Measurements from ENCODE around the gene RPAP3. TPM values are rescaled to one million over a fixed set of nuclear protein-coding genes. Genes with fewer than 3 reads are reported as not detected.

RPAP3 gene
- total and polyA plus RNA-seq, 2 of the 4 experiments (the other 2 are of a cell fraction) = 10.6 to 13.4 TPM

DNA sequence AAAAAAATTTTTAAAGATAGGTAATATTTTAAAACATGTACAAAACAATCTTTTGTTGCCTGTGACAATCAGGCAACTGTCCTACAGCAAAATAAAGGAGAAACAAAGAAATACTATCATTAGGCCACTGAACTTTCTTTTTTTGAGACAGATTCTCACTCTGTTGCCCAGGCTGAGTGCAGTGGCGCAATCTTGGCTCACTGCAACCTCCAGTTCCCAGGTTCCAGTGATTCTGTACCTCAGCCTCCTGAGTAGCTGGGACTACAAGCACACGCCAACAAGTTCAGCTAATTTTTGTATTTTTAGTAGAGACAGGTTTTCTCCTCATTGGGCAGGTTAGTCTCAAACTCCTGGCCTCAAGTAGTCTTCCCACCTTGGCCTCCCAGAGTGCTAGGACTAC is 16.6 kb downstream of the RPAP3 start:
- no peak overlapping the region for H4K8ac ChIP-seq (ENCODE audit: low read depth in 2 of 2, low read length in 2 of 2)
- BruUV-seq (replicated peaks) = no TSS peak

More for the DNA sequence above, 16.6 kb downstream of the RPAP3 start:
- ChIA-PET CTCF (no interaction called here), POLR2A (ENCODE audit: unreplicated experiment) (no interaction called here)
- H3K9me1 ChIP-seq (ENCODE audit: insufficient read depth, low read length) = no peaks in the 10 kb centered on the region
- H2BK120ac ChIP-seq (ENCODE audit: low read depth, low read length) = no peak overlapping the region
- no peak overlapping the region for H3K4me3 ChIP-seq (ENCODE audit: insufficient read depth, low read depth, low read length)
- no peak overlapping the region for H2AK5ac ChIP-seq (ENCODE audit: low read depth, low read length)
- no peak for DNase-seq
- H4K20me1 ChIP-seq (ENCODE audit: insufficient read depth, low read length) = no peaks in the 10 kb centered on the region
- H3K18ac ChIP-seq (ENCODE audit: low read depth, low read length) = no peak overlapping the region
- H2BK20ac ChIP-seq (ENCODE audit: low read depth, low read length) = no peak overlapping the region
- no peak overlapping the region for H2AFZ ChIP-seq (replicated peaks; ENCODE audit: low read length, poor library complexity)
- H3K27ac ChIP-seq (ENCODE audit: insufficient read depth, low read length) = no peak overlapping the region
- WGBS, 2 experiments (ENCODE audit: extremely low coverage in 2 of 2, insufficient read length in 1 of 2) = 100% methylated on average over 1 of the region's 2 CpGs; no CpG with 5 or more reads in 1 of the 2 experiments
- intact Hi-C loops (cut with micrococcal nuclease) (loop anchor here (10.0 kb wide), 1 partner anchor 384 kb away; no protein-coding TSS in a partner anchor), in situ Hi-C loops (cut with MboI; ENCODE audit: low sequenced_read_pairs) (loop anchor here (10.0 to 25.0 kb wide), 2 partner anchors 654 to 1352 kb away; no protein-coding TSS in a partner anchor), dilution Hi-C loops (cut with HindIII; ENCODE audit: low sequenced_read_pairs, unreplicated experiment) (no loop called here)
- H3K23ac ChIP-seq (ENCODE audit: low read depth, low read length) = no peak overlapping the region
- H3K36me3 ChIP-seq (ENCODE audit: control insufficient read depth, insufficient read depth, low read length) = peaks cover 7% of the 10 kb centered on the region
- no peak overlapping the region for H3K9ac ChIP-seq (ENCODE audit: low read depth, low read length)
- H4K91ac ChIP-seq (ENCODE audit: insufficient read depth, low read depth, low read length) = no peak overlapping the region
- peak overlapping the region; percentile 3; the same call in 1 of the 2 replicates for H3K56ac ChIP-seq (ENCODE audit: extremely low read depth, insufficient read depth, low read length)
- no peaks in the 10 kb centered on the region for H3K27me3 ChIP-seq (ENCODE audit: control insufficient read depth, insufficient read depth, low read length)
- H2BK15ac ChIP-seq (ENCODE audit: low read depth, low read length) = no peak overlapping the region
- no peak overlapping the region for H3K4me2 ChIP-seq (ENCODE audit: low read depth, low read length)
- H4K5ac ChIP-seq (ENCODE audit: low read depth, low read length) = no peak overlapping the region
- no peaks in the 10 kb centered on the region for H3K9me3 ChIP-seq (ENCODE audit: control insufficient read depth, insufficient read depth, low read length)
- H2BK5ac ChIP-seq (ENCODE audit: low read depth, low read length, poor library complexity, severe bottlenecking) = no peak overlapping the region
- no peaks in the 10 kb centered on the region for H3K4me1 ChIP-seq (ENCODE audit: control insufficient read depth, insufficient read depth, low read length)
- TF ChIP-seq CEBPB (IDR thresholded peaks at IDR 0.05; ENCODE audit: low read depth, low read length) (no peak), ELK1 (IDR thresholded peaks at IDR 0.05; ENCODE audit: borderline replicate concordance, low read depth, low read length) (no peak)
- TF ChIP-seq, protein P1, sequence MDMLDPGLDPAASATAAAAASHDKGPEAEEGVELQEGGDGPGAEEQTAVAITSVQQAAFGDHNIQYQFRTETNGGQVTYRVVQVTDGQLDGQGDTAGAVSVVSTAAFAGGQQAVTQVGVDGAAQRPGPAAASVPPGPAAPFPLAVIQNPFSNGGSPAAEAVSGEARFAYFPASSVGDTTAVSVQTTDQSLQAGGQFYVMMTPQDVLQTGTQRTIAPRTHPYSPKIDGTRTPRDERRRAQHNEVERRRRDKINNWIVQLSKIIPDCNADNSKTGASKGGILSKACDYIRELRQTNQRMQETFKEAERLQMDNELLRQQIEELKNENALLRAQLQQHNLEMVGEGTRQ (IDR thresholded peaks at IDR 0.05; ENCODE audit: low read depth, low read length) = no peak
- no peak overlapping the region for H3K4ac ChIP-seq (ENCODE audit: low read depth, low read length)
- no peak overlapping the region for H3K14ac ChIP-seq (replicated peaks; ENCODE audit: low read depth, low read length)
- no peak for ATAC-seq (ENCODE audit: low read depth)
- H3K79me1 ChIP-seq (ENCODE audit: low read depth in 1 of 2, low read length in 2 of 2) = 0 out of 4 replicates have a peak, but pooled peaks cover 0 to 3% of the 10 kb centered on the region in 2 experiments
- H2AK9ac ChIP-seq (replicated peaks; ENCODE audit: low read depth, low read length, poor library complexity) = no peak overlapping the region
